Hindlimb muscle (tissue), 1 donor: Measurements from ENCODE around the gene ING3. TPM values are rescaled to one million over a fixed set of nuclear protein-coding genes. Genes with fewer than 3 reads are reported as not detected.

Source experiments
- DNase-seq: peaks from one replicate; pipeline ENCODE4 v3.0.0-alpha.2; 2013
- polyA plus RNA-seq: library from polyadenylated mRNA; unstranded; fragments of 120-200 nt; gene quantifications from one replicate; pipeline ENCODE4 v1.2.1, GENCODE V29; 2013; ENCODE audit not compliant: insufficient read length

ING3 gene, protein sequence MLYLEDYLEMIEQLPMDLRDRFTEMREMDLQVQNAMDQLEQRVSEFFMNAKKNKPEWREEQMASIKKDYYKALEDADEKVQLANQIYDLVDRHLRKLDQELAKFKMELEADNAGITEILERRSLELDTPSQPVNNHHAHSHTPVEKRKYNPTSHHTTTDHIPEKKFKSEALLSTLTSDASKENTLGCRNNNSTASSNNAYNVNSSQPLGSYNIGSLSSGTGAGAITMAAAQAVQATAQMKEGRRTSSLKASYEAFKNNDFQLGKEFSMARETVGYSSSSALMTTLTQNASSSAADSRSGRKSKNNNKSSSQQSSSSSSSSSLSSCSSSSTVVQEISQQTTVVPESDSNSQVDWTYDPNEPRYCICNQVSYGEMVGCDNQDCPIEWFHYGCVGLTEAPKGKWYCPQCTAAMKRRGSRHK
- polyA plus RNA-seq = 15.2 TPM

- peak; percentile 98 for DNase-seq
These were observed at the start of gene ING3 for GRCh38 chr7:120950539-120951308. ING3 (plus strand) TSS chr7:120950777; CDS start chr7:120950897, 120 bp downstream.

GRCh38 chr7:120915314-120916105 lies 35.1 kb upstream of the ING3 start:
- no peak for DNase-seq

GRCh38 chr7:120916121-120916520 lies 34.5 kb upstream of the ING3 start:
- peak; percentile 15 for DNase-seq

DNA sequence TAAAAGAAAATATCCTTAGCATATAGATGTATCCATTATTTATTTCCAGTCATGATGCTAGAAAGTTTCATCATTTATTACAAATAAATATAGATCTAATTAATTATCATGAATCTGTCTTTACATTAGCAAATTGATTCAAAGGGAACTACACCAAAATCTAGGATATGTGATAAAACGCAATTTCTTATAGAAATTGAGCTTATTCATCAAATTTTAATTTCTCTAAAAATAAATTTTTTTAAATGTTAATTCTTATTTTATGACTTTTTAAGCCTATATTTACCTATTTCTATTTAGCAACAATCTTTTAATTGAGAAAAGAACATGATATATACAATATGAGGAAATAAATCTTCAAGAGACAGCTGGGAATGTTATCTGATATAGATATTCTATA lies 34.0 kb upstream of the ING3 start:
- DNase-seq = no peak

DNA sequence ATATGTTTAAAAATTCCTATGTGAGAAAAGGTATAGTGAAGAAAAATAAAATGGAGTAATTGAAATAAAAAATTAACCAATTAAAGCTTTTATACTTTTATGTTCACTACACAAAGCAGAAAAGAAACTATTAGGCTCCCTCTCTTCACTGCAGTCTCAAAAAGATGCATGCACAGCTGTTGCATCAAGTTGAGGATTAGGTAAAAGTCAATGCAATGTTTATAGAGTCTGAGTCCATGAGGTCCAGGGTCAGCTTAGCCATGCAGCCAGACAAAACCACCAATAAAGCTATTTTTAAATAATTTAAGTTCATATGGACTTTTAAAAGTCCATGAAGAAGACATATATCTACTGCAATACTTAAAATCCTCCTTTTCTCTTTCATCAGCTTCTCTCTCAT lies 31.1 kb upstream of the ING3 start:
- no peak for DNase-seq

DNA sequence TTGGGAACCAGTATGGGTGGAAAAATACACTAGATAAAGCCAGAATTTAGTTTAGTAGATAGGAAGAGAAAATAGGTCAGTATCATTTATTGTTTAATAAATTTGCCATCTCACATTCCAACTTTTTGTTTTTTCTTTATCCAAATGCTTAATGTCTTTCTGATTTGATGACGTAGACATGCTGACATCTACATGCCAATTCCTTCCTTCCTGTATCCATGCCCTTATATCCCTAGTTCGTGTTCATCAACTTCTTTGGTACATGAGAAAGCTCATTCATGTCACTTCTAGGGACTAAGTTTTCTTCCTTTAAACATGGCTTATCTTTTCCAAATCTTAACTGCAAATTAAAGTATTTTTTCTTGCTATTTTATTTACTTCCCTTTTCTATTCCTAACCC lies 30.5 kb upstream of the ING3 start:
- no peak for DNase-seq

DNA sequence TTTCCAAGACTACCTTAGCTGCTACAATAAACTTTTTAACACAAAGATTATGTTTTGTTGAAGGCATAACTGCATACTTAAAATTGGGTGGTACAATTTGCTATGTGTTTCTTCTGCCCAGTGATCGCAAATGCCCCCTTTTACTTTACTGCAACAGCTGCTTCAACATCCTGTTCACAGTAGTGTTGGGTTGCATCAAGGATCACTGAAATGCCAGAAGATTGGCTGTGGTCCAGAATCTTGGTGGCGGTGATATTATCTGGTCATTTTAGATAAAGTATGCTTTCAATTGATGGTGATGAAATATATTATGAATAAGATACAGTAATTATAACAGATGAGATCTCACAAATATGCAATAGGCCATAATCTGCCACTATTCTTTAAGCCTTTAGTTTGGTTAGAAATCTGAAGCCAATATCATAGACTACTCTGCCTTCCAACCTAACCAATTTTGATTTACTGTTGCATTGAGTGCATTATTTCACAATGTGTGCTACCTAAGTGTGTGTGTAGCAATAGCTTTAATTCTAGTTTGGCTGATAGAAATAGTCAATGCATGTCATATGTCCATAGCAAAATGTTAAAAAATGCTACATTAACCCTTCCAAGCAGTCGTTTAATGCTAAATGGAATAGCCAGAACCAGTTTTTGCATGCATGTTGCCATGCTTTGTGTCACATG lies 29.8 kb upstream of the ING3 start:
- DNase-seq = peak; percentile 13

DNA sequence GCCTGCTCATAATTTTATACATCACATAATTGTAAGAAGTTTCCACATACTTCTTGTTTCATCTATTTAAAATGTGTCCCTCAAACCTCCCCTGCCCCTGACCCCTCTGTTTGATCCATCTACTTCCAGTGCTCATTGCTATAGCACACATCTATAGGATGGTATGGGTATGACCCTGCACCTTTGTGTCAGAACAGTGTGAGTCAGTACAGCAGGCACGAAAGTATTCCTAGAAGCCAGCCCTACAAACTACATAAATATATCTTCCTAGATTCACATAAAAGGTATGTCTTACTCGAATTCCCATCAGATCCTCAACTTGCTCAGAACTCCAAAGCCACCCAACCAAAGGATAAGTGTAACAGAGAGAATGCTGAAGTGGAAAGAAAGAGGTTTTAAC lies 25.7 kb upstream of the ING3 start:
- no peak for DNase-seq

- DNase-seq = no peak
These were observed 25.2 kb upstream of the ING3 start for GRCh38 chr7:120925392-120925791.

- no peak for DNase-seq
These were observed 23.6 kb upstream of the ING3 start for GRCh38 chr7:120926943-120927346.

- no peak for DNase-seq
These were observed 23.0 kb upstream of the ING3 start for GRCh38 chr7:120927454-120928103.

DNA sequence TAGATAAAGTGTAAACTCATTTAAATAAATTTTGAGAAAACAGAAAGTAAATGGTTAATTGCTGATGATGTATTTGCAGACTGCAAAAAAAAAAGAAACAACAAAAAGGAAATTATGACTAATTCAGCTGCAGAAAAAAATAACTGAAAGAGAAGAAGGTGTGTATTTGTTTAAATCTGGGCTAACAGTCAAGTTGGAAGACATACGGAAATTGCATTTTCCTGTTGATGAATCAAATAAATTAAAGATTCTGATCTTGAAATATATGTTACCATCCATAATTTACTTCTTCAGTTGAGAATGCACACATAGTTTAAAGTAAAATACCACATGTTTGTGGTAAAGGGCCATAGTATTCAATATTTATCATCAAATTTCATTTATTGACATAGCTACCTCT lies 19.3 kb upstream of the ING3 start:
- no peak for DNase-seq

- DNase-seq = no peak
These were observed 17.1 kb upstream of the ING3 start for GRCh38 chr7:120933475-120933874.

GRCh38 chr7:120939345-120939744 lies 11.2 kb upstream of the ING3 start:
- DNase-seq = no peak

GRCh38 chr7:120941064-120941463 lies 9.5 kb upstream of the ING3 start:
- DNase-seq = no peak

DNA sequence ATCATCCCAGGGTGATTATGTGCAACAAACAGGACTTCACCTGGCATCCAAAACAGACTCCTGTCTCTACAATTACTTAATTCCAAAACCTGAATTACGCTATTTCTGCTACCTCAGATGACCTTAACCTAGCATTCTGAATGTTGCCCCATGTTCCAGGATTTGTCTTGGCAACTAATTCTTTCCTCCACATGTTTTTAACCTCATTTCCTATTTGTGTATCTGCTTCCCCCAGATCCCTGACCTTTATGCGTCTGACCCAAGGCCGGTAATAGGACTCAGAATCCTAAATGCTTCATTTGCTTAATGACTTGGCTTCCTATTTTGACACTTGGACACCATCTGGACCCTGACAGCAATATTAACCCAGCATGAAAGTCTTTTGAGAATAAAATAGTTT lies 8.7 kb upstream of the ING3 start:
- no peak for DNase-seq

DNA sequence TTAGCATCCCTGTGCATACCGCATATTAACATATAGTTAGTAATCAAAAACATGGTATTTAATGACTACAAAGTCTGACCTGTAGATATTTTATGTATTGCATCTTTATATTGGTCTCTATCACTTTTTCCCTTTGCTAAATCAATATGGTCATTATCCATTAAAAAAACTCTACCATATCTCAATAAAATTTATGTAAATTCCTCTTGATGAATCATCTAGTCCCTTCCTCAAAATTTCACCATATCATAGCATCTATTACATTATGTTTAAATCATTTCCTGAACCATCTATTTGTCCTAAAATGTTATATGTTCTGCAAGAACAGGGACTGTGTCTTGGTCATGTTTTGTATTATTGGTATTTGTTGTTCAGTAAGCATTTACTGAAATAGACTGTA lies 7.7 kb upstream of the ING3 start:
- DNase-seq = no peak

GRCh38 chr7:120944826-120945562 lies 5.6 kb upstream of the ING3 start:
- DNase-seq = no peak

- DNase-seq = no peak
These were observed 2.6 kb upstream of the ING3 start for GRCh38 chr7:120947980-120948379.

- DNase-seq = no peak
These were observed 1.1 kb upstream of the ING3 start for GRCh38 chr7:120949393-120949911.

GRCh38 chr7:120949998-120950538 lies 509 bp upstream of the ING3 start:
- DNase-seq = no peak
